ENCODE results near the gene EXOSC5. TPM values are rescaled to one million over a fixed set of nuclear protein-coding genes. Genes with fewer than 3 reads are reported as not detected.

EXOSC5 gene
- total and polyA plus RNA-seq, 9 of the 15 experiments (the other 6 are each of a cell fraction or from before 2014, with no cell fraction given) = 10.9 to 75.5 (median 37.8) TPM

- TF ChIP-seq CLOCK (CRISPR knock-in tag; IDR thresholded peaks at IDR 0.05; ENCODE audit: borderline replicate concordance) = no peak
- TF ChIP-seq NCOA4 (IDR thresholded peaks at IDR 0.05; ENCODE audit: partially characterized antibody) = no peak
- peak; percentile 77 for TF ChIP-seq POLR2B (IDR thresholded peaks at IDR 0.05; ENCODE audit: low read depth, partially characterized antibody)
- peak; percentile 86 for TF ChIP-seq POLR2A (conservative IDR thresholded peaks at IDR 0.05)
- TF ChIP-seq TSC22D4 (tag; IDR thresholded peaks at IDR 0.05) = no peak
- TF ChIP-seq ZZZ3 (IDR thresholded peaks at IDR 0.05) = peak; percentile 60; the same call in 1 of the 2 replicates
- no peak for TF ChIP-seq ZNF354B (CRISPR knock-in tag; IDR thresholded peaks at IDR 0.05)
- peak; percentile 53 for TF ChIP-seq SMAD4 (CRISPR knock-in tag; conservative IDR thresholded peaks at IDR 0.05)
- TF ChIP-seq FOXJ2 (tag; IDR thresholded peaks at IDR 0.05) = no peak
- peak; percentile 100 for TF ChIP-seq SAP30 (IDR thresholded peaks at IDR 0.05; ENCODE audit: borderline replicate concordance, insufficient read depth, low read depth, low read length, poor library complexity, severe bottlenecking)
- TF ChIP-seq ESRRB (CRISPR knock-in tag; IDR thresholded peaks at IDR 0.05; ENCODE audit: borderline replicate concordance) = no peak
- TF ChIP-seq, protein P1, sequence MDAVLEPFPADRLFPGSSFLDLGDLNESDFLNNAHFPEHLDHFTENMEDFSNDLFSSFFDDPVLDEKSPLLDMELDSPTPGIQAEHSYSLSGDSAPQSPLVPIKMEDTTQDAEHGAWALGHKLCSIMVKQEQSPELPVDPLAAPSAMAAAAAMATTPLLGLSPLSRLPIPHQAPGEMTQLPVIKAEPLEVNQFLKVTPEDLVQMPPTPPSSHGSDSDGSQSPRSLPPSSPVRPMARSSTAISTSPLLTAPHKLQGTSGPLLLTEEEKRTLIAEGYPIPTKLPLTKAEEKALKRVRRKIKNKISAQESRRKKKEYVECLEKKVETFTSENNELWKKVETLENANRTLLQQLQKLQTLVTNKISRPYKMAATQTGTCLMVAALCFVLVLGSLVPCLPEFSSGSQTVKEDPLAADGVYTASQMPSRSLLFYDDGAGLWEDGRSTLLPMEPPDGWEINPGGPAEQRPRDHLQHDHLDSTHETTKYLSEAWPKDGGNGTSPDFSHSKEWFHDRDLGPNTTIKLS (IDR thresholded peaks at IDR 0.05; ENCODE audit: borderline replicate concordance, low read depth) = no peak; the same call in 1 of the 2 replicates
- TF ChIP-seq, protein P2, sequence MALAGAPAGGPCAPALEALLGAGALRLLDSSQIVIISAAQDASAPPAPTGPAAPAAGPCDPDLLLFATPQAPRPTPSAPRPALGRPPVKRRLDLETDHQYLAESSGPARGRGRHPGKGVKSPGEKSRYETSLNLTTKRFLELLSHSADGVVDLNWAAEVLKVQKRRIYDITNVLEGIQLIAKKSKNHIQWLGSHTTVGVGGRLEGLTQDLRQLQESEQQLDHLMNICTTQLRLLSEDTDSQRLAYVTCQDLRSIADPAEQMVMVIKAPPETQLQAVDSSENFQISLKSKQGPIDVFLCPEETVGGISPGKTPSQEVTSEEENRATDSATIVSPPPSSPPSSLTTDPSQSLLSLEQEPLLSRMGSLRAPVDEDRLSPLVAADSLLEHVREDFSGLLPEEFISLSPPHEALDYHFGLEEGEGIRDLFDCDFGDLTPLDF (CRISPR knock-in tag; IDR thresholded peaks at IDR 0.05) = 0 out of 2 replicates have a peak, but pooled peaks have one; percentile 16
- peak; percentile 55 for TF ChIP-seq TAL1 (IDR thresholded peaks at IDR 0.05)
- no peak for TF ChIP-seq ATF3 (IDR thresholded peaks at IDR 0.05)
- TF ChIP-seq ATF3 (CRISPR knock-in tag; conservative IDR thresholded peaks at IDR 0.05) = no peak
- TF ChIP-seq ZNF785 (CRISPR knock-in tag; IDR thresholded peaks at IDR 0.05) = no peak
- no peak for TF ChIP-seq MECOM (CRISPR knock-in tag; IDR thresholded peaks at IDR 0.05)
- TF ChIP-seq, protein P3, sequence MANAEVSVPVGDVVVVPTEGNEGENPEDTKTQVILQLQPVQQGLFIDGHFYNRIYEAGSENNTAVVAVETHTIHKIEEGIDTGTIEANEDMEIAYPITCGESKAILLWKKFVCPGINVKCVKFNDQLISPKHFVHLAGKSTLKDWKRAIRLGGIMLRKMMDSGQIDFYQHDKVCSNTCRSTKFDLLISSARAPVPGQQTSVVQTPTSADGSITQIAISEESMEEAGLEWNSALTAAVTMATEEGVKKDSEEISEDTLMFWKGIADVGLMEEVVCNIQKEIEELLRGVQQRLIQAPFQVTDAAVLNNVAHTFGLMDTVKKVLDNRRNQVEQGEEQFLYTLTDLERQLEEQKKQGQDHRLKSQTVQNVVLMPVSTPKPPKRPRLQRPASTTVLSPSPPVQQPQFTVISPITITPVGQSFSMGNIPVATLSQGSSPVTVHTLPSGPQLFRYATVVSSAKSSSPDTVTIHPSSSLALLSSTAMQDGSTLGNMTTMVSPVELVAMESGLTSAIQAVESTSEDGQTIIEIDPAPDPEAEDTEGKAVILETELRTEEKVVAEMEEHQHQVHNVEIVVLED (CRISPR knock-in tag; IDR thresholded peaks at IDR 0.05) = peak; percentile 59; the same call in 1 of the 2 replicates
- no peak for TF ChIP-seq PTBP1 (IDR thresholded peaks at IDR 0.05; ENCODE audit: low read depth, low read length)
These were observed at the start of gene EXOSC5, which contains the start of gene BCKDHA (continued) for GRCh38 chr19:41397086-41398049.
